ENCODE results near the gene MTCP1.

MTCP1 gene, protein sequence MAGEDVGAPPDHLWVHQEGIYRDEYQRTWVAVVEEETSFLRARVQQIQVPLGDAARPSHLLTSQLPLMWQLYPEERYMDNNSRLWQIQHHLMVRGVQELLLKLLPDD

DNA sequence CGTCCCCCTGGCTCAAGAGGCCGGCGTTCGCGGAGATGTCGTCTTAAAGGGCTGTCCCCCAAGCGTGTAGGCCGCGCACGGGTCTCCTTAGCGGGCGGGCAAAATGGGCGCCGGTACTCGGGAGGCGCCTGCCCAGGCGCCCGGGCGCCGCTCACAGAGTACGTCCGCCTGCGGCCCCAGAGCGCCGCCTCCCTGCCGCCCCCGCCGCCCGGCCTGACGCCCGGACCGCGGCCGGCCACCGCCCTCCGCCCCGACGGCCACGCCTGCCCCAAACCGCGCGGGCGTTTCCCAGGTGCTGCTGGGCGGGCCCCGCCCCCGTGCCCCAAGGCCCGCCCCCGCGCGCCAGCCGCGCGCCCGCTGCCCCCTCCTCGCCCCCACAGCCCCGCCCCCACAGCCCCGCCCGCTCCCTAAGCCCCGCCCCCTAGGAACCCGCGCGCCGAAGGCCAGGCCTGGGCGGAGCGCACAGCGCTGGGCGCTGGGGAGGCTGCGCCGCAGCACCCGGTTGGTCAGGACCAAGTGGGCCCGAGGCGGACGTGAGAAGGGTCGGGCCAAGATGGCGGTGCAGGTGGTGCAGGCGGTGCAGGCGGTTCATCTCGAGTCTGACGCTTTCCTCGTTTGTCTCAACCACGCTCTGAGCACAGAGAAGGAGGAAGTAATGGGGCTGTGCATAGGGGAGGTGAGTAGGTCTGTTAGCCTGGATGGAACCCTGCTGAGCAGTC lies at the start of gene MTCP1, which contains the start of the genes BRCC3 and CMC4:
Gene MTCP1, minus strand, starts transcription at position 162 of the 719 bp plus-strand sequence. CDS start 5,126 bp downstream, outside the sequence.
Gene BRCC3, plus strand, starts transcription at position 534 of the 719 bp plus-strand sequence. Its CDS starts 20 bp downstream, at position 554.
Gene CMC4, minus strand, starts transcription at position 162 of the 719 bp plus-strand sequence. CDS start 7,113 bp downstream, outside the sequence.
- DNase-seq, result peak; percentile 78 to 84

DNA sequence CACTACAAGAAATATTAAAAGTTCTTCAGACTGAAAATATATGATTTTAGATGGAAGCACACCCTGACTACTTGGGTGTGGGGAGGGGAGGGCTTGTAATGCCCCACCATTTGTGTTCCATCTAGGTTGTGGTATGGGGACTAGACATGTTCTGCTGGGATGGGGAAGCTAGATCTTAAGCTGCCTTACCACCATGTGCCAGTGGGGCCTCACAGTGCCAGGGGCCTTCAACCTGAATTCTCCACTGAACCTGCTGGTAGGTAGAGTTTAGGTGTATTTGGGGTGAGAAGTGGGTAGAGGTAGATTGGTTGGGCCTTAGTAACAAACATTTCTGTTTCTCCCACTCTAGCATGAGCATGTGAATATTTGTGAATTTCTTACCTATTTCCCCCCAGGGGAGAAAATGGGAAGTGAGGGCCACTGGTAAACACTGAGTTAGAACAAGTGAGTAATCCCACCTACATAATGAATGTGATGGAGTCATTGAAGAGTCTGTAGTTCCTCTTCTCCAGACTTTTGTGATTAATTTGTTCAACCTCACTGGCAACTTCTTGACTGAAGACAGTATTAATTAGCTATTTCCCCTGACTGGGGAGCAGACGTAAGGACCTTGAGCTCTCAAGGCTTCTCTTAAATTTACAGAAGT lies 44.4 kb upstream of the MTCP1 start:
- no peak for DNase-seq

GRCh38 chrX:155113097-155113496 lies 42.2 kb upstream of the MTCP1 start:
- DNase-seq, result no peak

DNA sequence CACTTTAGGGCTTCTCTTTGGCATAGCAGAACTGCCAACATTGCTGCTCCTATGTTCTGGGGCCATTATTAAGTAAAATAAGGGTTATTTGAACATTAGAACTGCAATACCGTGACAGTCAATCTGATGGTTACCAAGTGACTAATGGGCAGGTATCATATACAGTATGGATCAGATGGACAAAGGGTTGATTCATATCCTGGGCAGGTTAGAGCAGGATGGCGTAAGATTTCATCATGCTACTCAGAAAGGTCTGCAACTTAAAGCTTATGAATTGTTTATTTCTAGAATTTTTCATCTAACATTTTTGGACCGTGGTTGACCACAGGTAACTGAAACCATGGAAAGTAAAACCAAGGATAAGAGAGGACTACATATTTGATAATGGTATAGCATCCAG lies 41.2 kb upstream of the MTCP1 start:
- no peak for DNase-seq

GRCh38 chrX:155108427-155108826 lies 37.5 kb upstream of the MTCP1 start:
- DNase-seq, result no peak

GRCh38 chrX:155105919-155106318 lies 35.0 kb upstream of the MTCP1 start:
- no peak for DNase-seq

- DNase-seq, result peak in 1 of 2 donors; percentile 60
These were observed 23.6 kb upstream of the MTCP1 start for GRCh38 chrX:155094468-155095061.

- no peak for DNase-seq
These were observed 16.2 kb upstream of the MTCP1 start for GRCh38 chrX:155086961-155087735.

GRCh38 chrX:155086202-155086840 lies 15.4 kb upstream of the MTCP1 start:
- DNase-seq, result peak; percentile 20 to 52

DNA sequence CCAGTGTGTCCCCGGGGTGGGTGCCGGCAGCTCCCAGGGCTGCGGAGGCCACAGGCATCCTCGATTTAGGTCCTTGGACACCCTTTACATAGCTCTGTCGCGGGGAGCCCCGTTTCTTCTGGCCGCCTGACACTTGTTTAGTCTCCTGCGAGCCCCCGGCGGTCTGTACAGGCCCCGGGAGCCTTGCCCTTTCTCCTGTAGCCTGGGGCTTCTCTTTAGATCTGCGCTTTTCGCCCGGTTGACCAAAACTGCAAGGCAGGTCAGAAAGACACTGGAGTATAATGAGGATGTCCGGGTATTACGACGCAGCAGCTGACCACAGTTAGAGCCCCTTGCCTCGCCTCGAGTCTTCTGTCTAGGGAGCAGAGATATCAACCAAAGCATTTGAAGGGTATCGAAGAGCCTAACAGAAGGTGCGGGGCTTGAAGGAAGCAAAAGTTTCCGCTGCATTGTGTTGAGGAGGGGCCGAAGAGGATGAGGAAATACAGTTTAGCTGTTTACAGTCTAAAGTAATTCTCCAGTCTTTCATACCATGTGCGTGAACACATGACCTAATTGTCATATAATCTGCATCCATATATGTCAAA lies 851 bp upstream of the MTCP1 start:
- DNase-seq, result peak in 1 of 2 donors; percentile 17

GRCh38 chrX:155070663-155070974 lies 317 bp downstream of the MTCP1 start:
- DNase-seq, result no peak

DNA sequence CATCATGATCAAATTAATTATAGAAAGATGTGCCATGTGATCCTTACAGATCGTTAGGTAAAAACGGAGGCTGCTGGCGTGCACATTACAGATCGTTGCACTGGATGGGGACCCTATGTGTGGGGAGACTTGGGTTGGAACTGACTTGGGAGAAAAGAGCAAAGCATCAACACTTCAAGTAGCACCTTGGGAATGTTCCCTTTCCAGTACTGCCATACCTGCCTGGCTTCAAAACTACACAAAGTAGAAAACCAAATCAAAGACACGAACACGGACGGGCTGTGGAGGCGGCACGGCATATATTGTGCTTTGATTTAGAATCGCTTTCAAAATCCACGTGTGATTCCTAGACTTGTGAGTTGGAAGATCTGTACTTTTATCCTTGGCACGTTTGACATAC lies 898 bp downstream of the MTCP1 start:
- no peak for DNase-seq

GRCh38 chrX:155069414-155069813 lies 1.5 kb downstream of the MTCP1 start:
- DNase-seq, result no peak

GRCh38 chrX:155068165-155068564 lies 2.8 kb downstream of the MTCP1 start:
- DNase-seq, result no peak

- DNase-seq, result no peak
These were observed 5.8 kb downstream of the MTCP1 start for GRCh38 chrX:155065035-155065734.

DNA sequence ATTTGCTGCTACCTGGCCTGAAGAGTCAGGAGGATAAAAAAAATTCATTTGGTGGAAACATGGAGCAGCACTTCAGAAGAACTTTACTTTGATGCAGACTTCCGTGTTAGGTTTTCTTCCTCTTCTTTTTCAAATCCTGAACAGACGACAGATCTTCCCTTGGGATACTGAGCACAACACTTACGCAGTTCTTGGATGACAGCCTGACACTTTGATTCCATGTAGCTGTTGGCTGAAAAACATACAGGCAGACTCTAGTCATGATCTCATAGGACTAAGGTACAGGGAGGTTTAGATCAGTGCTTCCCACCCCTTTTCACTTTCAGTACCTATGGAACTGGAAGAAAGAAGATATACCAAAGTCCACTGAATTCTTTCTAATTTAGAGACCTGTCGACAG lies 9.2 kb downstream of the MTCP1 start:
- no peak for DNase-seq

DNA sequence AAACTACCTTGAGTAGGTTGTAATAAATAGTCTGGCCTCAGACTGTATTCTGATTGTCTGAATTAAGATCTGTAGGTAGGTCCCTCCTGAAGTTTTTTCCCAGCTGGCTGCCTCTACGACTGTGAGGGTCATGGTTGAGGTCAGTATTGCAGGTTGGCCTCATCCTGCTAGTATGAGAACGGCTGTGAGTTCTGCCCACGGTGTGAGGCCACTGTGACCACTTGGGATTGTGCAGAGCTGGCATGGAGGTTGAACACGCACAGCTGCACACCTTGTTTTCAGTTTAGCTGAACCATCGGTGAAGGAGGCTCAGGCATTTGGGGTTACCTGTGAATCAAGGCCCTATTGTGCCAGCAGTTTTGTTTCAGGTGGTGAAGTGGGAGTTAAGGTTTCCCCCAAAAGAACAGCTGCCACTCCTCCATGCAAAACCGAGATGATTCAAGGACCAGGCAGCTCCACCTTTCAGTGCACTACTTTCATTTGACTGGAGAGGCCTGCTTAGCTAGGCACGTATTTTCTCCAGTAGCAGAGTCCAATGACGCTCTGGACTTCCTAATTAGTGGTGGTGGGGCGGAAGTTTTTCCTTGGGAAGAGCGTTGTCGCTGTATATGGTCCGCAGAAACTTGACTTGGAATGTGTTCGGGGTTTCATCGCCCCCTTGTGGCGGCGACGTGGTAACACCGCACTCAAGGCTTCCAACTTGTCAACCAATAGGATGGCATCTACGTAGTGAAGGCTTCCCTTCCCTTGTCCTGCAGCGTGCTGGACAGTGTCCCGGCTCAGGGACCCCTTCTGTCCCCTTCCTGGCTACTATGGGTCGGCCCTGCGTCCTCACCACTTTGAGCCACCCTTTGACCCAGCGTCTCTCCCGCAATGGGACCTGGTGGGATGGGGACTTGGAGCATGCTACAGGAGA lies 13.8 kb downstream of the MTCP1 start:
- peak; percentile 45 to 65 for DNase-seq

GRCh38 chrX:155056471-155056870 lies 14.5 kb downstream of the MTCP1 start:
- peak in 1 of 2 donors; percentile 17 for DNase-seq

DNA sequence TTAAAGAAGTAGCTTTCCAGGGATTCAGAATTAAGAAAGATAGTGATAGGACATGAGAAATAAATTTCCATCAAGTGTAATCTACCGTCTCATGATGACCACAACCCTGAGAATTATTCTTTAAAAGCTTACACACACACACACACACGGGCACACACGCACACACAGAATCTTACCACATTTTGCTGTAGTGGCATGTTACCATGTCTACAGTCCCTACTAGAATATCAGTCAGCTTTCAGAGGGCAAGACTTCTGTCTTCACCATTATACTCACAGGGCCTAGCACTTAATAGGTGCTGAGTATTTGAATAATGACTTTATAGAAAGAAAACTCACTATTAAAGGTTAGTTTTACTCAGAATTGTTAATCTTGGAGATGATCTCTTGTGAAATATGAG lies 15.4 kb downstream of the MTCP1 start:
- no peak for DNase-seq

GRCh38 chrX:155054255-155054654 lies 16.7 kb downstream of the MTCP1 start:
- no peak for DNase-seq

Data from CD4-positive, alpha-beta T cell treated with Interferon alpha-2 for 1 hour (primary cell).